Activated CD4-positive, alpha-beta T cell treated with anti-CD3 and anti-CD28 coated beads, Interleukin-2, amount 50 U/mL, for 1 hour (primary cell): ENCODE measurements around the gene PHACTR1.

Source experiments
- DNase-seq: peaks from one replicate; pipeline ENCODE4 v3.0.0-alpha.2; 2020

PHACTR1 gene

GRCh38 chr6:12803486-12803885 is 86.9 kb downstream of the PHACTR1 start:
- no peak for DNase-seq

DNA sequence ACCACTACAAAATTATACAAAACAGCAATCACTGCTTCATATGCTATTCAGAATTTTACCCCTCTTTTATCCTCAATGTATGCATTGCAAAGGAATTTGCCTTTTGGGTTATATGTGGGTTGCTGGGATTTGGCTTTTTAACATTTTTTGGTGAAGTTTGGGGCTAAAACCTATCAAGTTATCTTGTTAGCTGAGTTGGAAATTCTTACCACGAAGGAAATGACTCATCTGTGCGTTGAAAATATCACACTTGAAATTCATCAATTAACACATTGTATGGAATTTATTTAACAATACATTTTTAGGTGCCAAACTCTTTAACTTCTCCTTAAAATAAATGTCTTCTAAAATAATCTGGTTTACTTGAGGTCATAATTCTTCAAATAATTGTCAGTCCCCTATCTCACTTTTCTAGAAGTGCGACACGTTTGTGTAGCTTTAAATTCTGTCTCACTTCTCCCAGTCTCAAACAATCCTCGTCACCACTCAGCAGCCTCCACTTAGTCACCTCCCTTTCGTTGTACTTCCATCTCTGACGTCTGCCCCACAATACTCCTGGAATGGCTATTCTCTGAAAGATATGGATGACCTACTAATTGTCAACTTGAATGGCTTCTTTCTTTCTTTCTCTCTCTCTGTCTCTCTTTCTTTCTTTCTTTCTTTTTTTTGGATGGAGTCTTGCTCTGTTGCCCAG is 88.5 kb downstream of the PHACTR1 start:
- no peak for DNase-seq

- DNase-seq = no peak
These were observed 89.6 kb downstream of the PHACTR1 start for GRCh38 chr6:12806136-12806535.

GRCh38 chr6:12806796-12807195 is 90.2 kb downstream of the PHACTR1 start:
- DNase-seq = no peak

- DNase-seq = no peak
These were observed 95.0 kb downstream of the PHACTR1 start for GRCh38 chr6:12811519-12811918.

DNA sequence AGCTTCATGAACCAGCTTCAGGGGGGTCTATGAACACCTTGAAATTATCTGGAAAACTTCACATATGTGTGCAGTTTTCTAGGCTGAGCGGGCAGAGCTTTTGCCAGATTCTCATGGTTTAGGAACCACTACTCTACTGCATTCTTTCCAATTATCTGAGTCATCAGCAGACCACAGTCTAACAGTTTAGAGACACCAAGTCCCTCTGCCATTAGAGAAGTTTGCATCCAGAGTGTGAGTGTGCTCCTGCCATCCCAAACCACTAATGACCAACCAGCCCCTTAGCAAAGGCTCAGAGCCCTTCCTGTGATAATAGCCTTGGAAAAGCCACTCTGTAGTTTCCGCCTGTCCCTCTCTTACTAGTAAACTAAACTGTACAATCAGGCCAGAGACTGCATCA is 96.8 kb downstream of the PHACTR1 start:
- no peak for DNase-seq

GRCh38 chr6:12814015-12814414 is 97.4 kb downstream of the PHACTR1 start:
- DNase-seq = no peak

DNA sequence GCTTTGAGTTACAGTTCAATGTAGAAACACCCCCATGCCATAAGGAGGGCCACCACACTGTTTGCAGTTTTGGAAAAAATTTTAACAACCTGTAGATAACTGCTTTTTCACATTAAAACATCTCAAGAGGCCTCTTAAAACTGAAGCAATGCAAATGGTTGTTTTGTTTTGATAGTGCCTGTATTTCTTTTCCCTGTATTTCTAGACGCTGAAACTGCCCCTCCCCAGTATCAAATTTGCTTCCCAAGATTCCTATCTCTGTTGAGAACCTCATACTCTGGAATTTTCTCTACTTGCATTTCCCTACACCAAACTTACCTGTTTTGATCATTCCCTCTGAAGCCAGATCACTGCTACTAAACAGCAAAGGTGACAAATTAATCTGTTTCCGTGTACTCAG is 98.5 kb downstream of the PHACTR1 start:
- DNase-seq = no peak

- DNase-seq = no peak
These were observed 99.5 kb downstream of the PHACTR1 start for GRCh38 chr6:12815884-12816600.

DNA sequence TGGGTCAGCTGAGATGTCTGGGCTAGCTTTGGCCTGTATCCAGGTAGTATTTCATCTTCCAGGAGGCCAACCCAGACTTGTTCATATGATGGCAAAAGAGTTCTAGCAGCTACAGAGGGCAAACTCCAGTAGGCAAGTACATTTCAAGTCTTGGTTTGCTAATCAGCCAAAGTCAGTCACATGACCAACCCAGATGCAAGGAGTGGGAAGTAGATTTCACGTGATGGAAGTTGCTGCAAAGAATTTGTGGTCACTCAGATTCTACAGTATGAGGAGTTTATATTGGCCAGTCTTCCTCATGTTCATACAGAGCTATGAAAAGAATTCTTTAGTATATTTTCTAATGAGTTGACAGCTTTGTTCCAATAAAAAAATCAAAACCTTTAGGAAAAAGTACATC is 101.8 kb downstream of the PHACTR1 start:
- no peak for DNase-seq

DNA sequence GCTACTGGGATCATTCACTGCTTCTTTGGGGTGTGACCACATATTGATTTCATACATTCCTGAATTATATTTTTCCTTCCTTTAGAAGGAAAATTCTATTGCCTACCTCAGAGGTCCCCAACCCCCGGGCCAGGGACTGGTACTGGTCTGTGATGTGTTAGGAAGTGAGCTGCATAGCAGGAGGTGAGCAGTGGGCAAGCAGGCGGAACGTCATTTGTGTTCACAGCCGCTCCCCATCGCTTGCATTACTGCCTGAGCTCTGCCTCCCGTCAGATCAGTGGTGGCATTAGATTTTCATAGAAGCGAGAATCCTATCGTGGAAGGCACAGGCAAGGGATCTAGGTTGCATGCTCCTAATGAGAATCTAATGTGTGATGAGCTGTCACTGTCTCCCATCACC is 107.3 kb downstream of the PHACTR1 start:
- DNase-seq = no peak

DNA sequence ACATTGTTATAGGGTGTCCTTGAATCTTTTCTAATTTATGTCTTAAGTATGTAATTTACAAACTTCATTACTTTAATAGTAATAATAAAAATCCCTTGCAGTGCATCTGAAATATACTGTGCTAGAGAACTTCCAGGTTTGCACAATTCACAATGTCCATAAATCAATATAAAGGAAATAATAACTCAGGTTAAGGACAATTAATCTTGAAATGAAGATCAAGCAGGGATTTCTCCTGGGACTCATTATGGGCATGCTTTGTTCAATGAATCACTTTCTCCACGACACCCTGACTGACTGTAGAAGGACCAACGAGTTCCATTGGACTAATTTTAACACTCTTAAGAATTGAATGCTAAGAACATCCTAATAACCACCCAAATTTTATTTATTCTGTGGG is 110.0 kb downstream of the PHACTR1 start:
- DNase-seq = no peak

DNA sequence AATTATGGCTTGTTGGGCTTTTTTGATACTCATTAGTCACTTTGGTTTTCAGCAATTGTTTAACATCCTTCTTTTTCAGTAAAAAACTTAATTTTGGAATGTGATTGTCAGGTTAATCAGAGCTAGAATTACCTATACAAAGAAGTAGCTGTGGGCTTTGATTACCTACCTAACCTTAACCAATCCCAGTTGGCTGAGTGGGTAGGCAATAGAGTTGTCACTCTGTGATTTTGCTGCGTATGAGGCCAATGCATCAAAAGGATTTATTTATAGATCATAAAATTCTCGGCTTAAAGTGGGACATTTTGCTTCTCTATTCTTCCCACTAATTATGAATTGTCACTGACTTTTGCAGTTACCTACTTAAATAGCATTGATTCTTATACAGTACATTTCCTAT is 111.4 kb downstream of the PHACTR1 start:
- DNase-seq = no peak

DNA sequence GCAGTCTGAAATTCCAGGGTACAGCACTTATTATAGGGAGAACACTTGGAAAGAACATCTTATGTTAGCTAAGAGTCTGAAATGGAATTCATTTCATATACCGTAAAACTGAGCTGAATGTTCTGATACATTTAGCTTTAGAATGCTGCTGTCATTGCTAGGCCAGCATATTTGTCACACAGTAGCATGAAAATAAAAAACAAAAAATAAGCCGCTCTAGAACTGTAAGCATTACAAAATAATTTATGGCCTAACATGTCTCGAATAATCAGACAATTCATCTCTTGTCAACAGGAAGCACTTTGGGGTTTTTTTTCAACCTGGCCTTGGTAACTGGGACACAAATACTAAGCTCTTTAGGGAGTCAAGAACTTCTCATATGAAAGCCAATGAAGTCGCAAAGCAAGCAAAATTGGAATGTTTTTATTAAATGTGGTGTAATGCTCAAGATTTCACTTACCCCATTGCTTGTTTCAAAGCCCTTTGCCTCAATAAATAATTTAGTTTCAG is 115.7 kb downstream of the PHACTR1 start:
- DNase-seq = no peak

GRCh38 chr6:12836009-12836408 is 119.4 kb downstream of the PHACTR1 start:
- no peak for DNase-seq

DNA sequence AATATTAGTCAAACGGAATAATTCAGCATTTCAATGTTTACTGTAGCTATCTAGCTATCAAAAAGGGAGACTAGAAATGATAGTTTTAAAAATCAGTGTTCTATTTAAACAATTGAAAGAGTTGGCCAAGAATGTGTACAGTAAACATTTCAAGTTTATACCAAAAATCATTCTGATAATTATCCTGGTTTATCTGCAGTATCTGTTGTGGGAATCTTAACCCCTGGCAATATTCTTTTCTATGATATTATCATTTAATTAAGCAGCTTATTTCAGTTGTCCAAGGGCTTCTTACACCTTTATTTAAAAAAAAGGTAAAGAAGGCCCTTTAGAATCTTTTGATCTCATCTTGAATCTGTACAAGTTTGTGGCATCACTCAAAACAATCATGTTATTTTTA is 125.1 kb downstream of the PHACTR1 start:
- DNase-seq = no peak

DNA sequence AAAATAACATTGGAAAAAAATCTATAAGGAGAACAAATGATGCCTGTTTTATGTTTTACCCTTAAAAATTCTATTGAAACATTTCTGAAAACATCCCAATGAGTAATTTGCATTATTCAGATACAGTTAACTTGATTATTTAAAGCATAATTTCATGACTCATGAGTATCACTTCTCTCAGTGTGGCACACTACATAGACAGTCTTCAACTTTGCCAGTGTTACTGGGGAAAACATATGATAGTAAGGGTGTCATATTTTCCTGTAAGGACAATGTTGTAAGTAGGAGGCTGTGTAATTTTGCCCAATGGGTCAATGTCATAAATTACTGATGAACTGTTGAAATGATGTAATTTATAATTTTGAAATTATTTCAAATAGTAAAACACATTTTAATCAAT is 125.5 kb downstream of the PHACTR1 start:
- DNase-seq = no peak

DNA sequence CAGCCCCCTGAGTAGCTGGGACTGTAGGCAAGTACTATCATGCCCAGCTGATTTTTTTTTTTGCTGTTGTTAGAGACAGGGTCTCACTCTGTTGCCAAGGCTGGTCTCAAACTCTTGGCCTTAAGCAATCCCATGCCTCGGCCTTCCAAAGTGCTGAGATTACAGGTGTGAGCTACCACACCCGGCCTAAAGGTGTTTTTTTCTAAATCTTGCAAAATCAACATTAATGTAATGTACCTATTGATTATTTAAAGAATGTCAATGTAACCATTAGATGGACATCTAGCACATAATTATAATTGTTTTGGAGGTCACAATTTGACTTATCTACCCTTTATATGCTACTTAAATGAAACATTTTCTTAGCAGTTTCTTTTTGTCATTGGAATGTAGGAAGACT is 126.1 kb downstream of the PHACTR1 start:
- DNase-seq = no peak

DNA sequence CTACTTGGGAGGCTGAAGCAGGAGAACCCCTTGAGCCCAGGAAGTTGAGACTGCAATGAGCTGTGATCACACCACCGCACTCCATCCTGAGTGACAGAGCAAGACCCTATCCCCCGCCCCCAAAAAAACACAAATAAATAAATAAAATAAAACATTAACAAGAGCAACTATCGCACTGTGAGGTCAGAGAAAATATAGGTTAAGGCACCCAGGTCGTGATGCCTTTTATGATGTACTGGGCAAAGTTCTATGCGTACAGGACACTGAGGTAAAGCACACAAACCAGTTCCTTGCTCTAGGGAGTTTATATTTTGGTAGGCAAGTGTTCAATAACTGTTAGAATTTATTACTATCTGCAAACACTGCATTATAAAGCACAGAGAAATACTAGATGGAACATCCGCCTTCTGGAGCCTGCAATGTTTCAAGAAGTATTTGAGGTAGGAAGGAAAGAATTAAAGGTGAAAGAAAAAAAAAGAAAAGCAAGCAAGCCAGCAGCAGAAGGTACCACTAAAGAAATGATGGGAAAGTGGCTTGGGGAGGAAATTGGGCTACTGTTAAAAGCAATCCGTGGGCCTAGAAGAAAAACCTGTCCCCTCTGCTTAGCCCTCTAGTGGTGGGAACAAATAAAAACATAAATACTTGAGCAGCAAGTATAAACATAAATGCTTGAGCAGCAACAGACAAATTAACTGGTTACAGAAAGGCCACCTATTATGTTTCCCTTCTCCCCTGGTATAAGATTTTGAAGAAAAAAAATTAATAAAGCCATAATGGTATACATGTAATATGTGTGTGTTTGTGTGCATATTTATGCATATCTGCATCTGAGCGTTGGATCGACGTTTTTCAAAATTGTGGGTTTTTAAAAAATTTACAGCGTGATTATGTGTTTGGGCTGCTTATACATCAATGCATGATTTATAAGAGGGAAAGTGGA is 128.0 kb downstream of the PHACTR1 start:
- no peak for DNase-seq

- no peak for DNase-seq
These were observed 128.8 kb downstream of the PHACTR1 start for GRCh38 chr6:12845224-12846004.

GRCh38 chr6:12848964-12849808 is 132.6 kb downstream of the PHACTR1 start:
- DNase-seq = no peak

GRCh38 chr6:12849809-12850198 is 133.2 kb downstream of the PHACTR1 start:
- no peak for DNase-seq
